ENCODE data around the gene RBM39.

RBM39 gene

GRCh38 chr20:35669221-35669620, 72.8 kb downstream of the RBM39 start:
- no peak for DNase-seq (ENCODE audit: low read depth)

- DNase-seq (ENCODE audit: low read depth): no peak
Measured at GRCh38 chr20:35665949-35666288, 76.1 kb downstream of the RBM39 start.

- DNase-seq (ENCODE audit: low read depth): peak; percentile 60
Measured at GRCh38 chr20:35664466-35665206, 77.4 kb downstream of the RBM39 start, which contains the start of the genes CPNE1 and RBM12. TSS of gene CPNE1 (minus strand) at chr20:35664900. CDS start at chr20:35632923, 31,977 bp downstream. TSS of gene RBM12 (minus strand) at chr20:35664900. CDS start at chr20:35655322, 9,578 bp downstream.

- no peak for DNase-seq (ENCODE audit: low read depth)
Measured at GRCh38 chr20:35663516-35664465, 78.3 kb downstream of the RBM39 start.

GRCh38 chr20:35662551-35662950, 79.5 kb downstream of the RBM39 start:
- DNase-seq (ENCODE audit: low read depth): no peak

- no peak for DNase-seq (ENCODE audit: low read depth)
Measured at GRCh38 chr20:35661908-35662307, 80.2 kb downstream of the RBM39 start.

- no peak for DNase-seq (ENCODE audit: low read depth)
Measured at GRCh38 chr20:35661053-35661452, 81.0 kb downstream of the RBM39 start.

GRCh38 chr20:35660122-35660937, 81.7 kb downstream of the RBM39 start:
- no peak for DNase-seq (ENCODE audit: low read depth)

- DNase-seq (ENCODE audit: low read depth): no peak
Measured at GRCh38 chr20:35657271-35657670, 84.8 kb downstream of the RBM39 start.

GRCh38 chr20:35654415-35654814, 87.6 kb downstream of the RBM39 start:
- DNase-seq (ENCODE audit: low read depth): no peak

- DNase-seq (ENCODE audit: low read depth): no peak
Measured at GRCh38 chr20:35653893-35654292, 88.2 kb downstream of the RBM39 start.

Data from non-pigmented ciliary epithelial cell (primary cell).